ENCODE results near the gene PTTG2. TPM values are rescaled to one million over a fixed set of nuclear protein-coding genes. Genes with fewer than 3 reads are reported as not detected.
A peak's percentile ranks its signal among the peaks of the same experiment; 100 is the strongest.

PTTG2 gene
- total and polyA plus RNA-seq, 2 of the 13 experiments (the other 11 are each of a cell fraction or from before 2014, with no cell fraction given), result not detected

GRCh38 chr4:37958932-37959331, 1.3 kb upstream of the PTTG2 start (continued):
- TF ChIP-seq ZBTB7B (CRISPR knock-in tag; IDR thresholded peaks at IDR 0.05) (0 out of 2 replicates have a peak, but pooled peaks have one; percentile 33), GTF3A (CRISPR knock-in tag; conservative IDR thresholded peaks at IDR 0.05) (no peak), EP300 (IDR thresholded peaks at IDR 0.05; ENCODE audit: low read depth in 2 of 2, low read length in 2 of 2) (peak in 1 of 2 experiments; percentile 71; a peak in 2 of 4 replicates), EP300 (CRISPR knock-in tag; IDR thresholded peaks at IDR 0.05; ENCODE audit: borderline replicate concordance) (no peak; the same call in 1 of the 2 replicates), TBX3 (IDR thresholded peaks at IDR 0.05; ENCODE audit: borderline replicate concordance) (no peak), AFF4 (CRISPR knock-in tag; IDR thresholded peaks at IDR 0.05) (no peak), ISL2 (CRISPR knock-in tag; IDR thresholded peaks at IDR 0.05) (peak; percentile 62; the same call in 1 of the 2 replicates), NR2C2 (CRISPR knock-in tag; IDR thresholded peaks at IDR 0.05; ENCODE audit: borderline replicate concordance) (peak; percentile 72), PREB (CRISPR knock-in tag; IDR thresholded peaks at IDR 0.05) (no peak), ZNF589 (CRISPR knock-in tag; conservative IDR thresholded peaks at IDR 0.05) (no peak), TCF7 (IDR thresholded peaks at IDR 0.05; ENCODE audit: low read depth) (peak; percentile 52; the same call in 1 of the 2 replicates), POGZ (CRISPR knock-in tag; IDR thresholded peaks at IDR 0.05) (peak; percentile 84), PRDM15 (CRISPR knock-in tag; IDR thresholded peaks at IDR 0.05) (no peak), KDM4B (CRISPR knock-in tag; IDR thresholded peaks at IDR 0.05) (no peak), HOMEZ (CRISPR knock-in tag; IDR thresholded peaks at IDR 0.05; ENCODE audit: low read depth) (0 out of 2 replicates have a peak, but pooled peaks have one; percentile 34), GMEB2 (CRISPR knock-in tag; IDR thresholded peaks at IDR 0.05; ENCODE audit: low read depth) (no peak), ZNF562 (CRISPR knock-in tag; IDR thresholded peaks at IDR 0.05; ENCODE audit: borderline replicate concordance) (no peak), RCOR2 (CRISPR knock-in tag; IDR thresholded peaks at IDR 0.05) (0 out of 2 replicates have a peak, but pooled peaks have one; percentile 13)

Measured in HepG2 (cell line).